Transverse colon (tissue), 4 donors: ENCODE measurements around the gene UBAP2L. TPM values are rescaled to one million over a fixed set of nuclear protein-coding genes. Genes with fewer than 3 reads are reported as not detected.

Experiments
- DNase-seq: peaks from one replicate; pipeline ENCODE4 v3.0.0-alpha.2; 2019
- H3K27ac ChIP-seq, 4 donors: fragments of 200-600 bp; sonication (generic); 2 replicates each; pipeline ENCODE4 v1.5.1; 2016 to 2018; ENCODE audit warnings: inconsistent platforms in 4 of 4
- H3K27me3 ChIP-seq: fragments of 200-600 bp; sonication (generic); 2 replicates; pipeline ENCODE4 v1.5.1; 2017; ENCODE audit warnings: inconsistent platforms
- H3K36me3 ChIP-seq, 4 donors: fragments of 200-600 bp; sonication (generic); 2 replicates each; pipeline ENCODE4 v1.5.1; 2017 to 2019; ENCODE audit warnings: inconsistent platforms in 4 of 4
- H3K4me1 ChIP-seq, 4 donors: fragments of 200-600 bp; sonication (generic); 2 replicates each; pipeline ENCODE4 v1.5.1; 2017 to 2020; ENCODE audit warnings: inconsistent platforms in 4 of 4
- H3K4me3 ChIP-seq, 4 donors: fragments of 200-600 bp; sonication (generic); 1 replicate in 1 of 4; 2 replicates in 3 of 4; pipeline versions ENCODE4 v1.5.1 to v1.6.1; 2017 to 2019; ENCODE audit warnings: inconsistent platforms in 4 of 4
- H3K9me3 ChIP-seq, 2 donors: fragments of 200-600 bp; sonication (generic); 2 replicates each; pipeline ENCODE4 v1.5.1; 2017 to 2019; ENCODE audit warnings: inconsistent platforms in 2 of 2
- EP300 ChIP-seq: sonication (generic); formaldehyde crosslinking; IDR thresholded peaks from one replicate; pipeline ENCODE4 v1.6.1; 2017; ENCODE audit warnings: antibody characterized with exemption, low read depth
- POLR2A ChIP-seq: fragments of 450-650 bp; IDR thresholded peaks from one replicate; pipeline ENCODE4 v1.6.1; 2016; ENCODE audit warnings: antibody characterized with exemption, mild to moderate bottlenecking, moderate library complexity
- POLR2AphosphoS5 ChIP-seq, 3 donors: sonication (generic); formaldehyde crosslinking; IDR thresholded peaks; one replicate each; pipeline ENCODE4 v1.6.1; 2016; ENCODE audit warnings: antibody characterized with exemption in 3 of 3
- WGBS, 2 donors: methylation state at CpG; one replicate each; pipeline ENCODE4 v1.1.5; 2018; ENCODE audit warnings: low coverage in 1 of 2; 5-methylcytosine and 5-hydroxymethylcytosine counted together
- in situ Hi-C, 4 donors: fragments of 200-750 bp; cut with MboI; loops; one replicate each; pipeline versions ENCODE4 v1.15.0 to v1.15.1; 2017; ENCODE audit warnings: low sequenced_read_pairs in 3 of 4, low pct_ligation_motif_present in 1 of 4, low pct_unique_long_range_greater_than_20kb in 1 of 4
- intact Hi-C: fragments of 100-400 bp; cut with DNase I; formaldehyde crosslinking; loops from one replicate; pipeline ENCODE4 v1.15.1; 2023; ENCODE audit warnings: low total_unique reads
- total RNA-seq, 4 donors: library from RNA; depleted of rRNA; stranded (reverse); fragments of >200 nt; gene quantifications; one replicate each; pipeline ENCODE4 v1.1.0, GENCODE V29; 2016
- TF ChIP-seq, protein P1 (sequence below), 5 experiments: fragments of 200-600 bp in 3 of 5; fragments of 450-650 bp in 2 of 5; sonication (generic) in 3 of 5; IDR thresholded peaks; 1 replicate in 2 of 5; 2 replicates in 3 of 5; pipeline ENCODE4 v1.5.1; 2016 to 2017; ENCODE audit warnings: antibody characterized with exemption in 5 of 5, inconsistent platforms in 3 of 5, mild to moderate bottlenecking in 2 of 5, moderate library complexity in 1 of 5

The UBAP2L gene
- total RNA-seq, 4 donors from 2014 or later: 42.4 to 62.0 (median 50.6) TPM

DNA sequence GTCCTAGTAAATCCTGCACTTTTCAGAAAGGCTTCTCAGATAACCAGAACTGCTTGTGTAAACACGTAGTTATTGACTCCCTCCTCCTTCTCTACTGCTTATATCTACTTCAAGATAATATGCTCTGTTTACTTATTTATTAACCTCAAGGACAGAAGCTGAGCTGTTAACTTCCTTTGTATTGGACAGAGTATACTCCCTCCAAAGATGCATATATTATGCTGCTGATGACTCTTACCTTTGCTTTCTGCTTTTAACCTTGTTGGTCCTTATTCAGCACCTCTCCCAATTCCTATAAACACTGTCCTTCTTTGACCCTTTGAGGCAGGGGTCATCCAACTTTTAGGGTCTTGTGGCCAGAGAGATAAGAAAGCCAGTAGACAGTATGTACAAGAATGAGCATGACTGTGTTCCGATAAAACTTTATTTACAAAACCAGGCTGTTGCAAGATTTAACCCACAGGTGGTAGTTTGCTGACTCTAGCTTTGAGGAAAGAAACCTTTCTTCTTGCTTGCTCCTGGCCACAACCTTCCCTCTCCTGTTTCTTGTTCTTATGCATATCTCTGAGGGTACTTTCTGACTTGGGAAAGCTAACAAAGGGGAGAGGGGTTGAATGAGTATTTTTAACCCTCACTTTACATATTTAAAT, 33.8 kb upstream of the UBAP2L start:
- peaks cover 5% of the 10 kb centered on the region for H3K27me3 ChIP-seq
- H3K4me3 ChIP-seq: no peak overlapping the region
- no peaks in the 10 kb centered on the region for H3K9me3 ChIP-seq
- DNase-seq: no peak
- intact Hi-C loops: no loop called here
- no peaks in the 10 kb centered on the region for H3K36me3 ChIP-seq
- TF ChIP-seq, protein P1, sequence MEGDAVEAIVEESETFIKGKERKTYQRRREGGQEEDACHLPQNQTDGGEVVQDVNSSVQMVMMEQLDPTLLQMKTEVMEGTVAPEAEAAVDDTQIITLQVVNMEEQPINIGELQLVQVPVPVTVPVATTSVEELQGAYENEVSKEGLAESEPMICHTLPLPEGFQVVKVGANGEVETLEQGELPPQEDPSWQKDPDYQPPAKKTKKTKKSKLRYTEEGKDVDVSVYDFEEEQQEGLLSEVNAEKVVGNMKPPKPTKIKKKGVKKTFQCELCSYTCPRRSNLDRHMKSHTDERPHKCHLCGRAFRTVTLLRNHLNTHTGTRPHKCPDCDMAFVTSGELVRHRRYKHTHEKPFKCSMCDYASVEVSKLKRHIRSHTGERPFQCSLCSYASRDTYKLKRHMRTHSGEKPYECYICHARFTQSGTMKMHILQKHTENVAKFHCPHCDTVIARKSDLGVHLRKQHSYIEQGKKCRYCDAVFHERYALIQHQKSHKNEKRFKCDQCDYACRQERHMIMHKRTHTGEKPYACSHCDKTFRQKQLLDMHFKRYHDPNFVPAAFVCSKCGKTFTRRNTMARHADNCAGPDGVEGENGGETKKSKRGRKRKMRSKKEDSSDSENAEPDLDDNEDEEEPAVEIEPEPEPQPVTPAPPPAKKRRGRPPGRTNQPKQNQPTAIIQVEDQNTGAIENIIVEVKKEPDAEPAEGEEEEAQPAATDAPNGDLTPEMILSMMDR (IDR thresholded peaks at IDR 0.05): no peak
- TF ChIP-seq POLR2AphosphoS5 (IDR thresholded peaks at IDR 0.05): no peak
- no peak overlapping the region for H3K27ac ChIP-seq
- peaks cover 1 to 9% (median 4%) of the 10 kb centered on the region in 4 donors for H3K4me1 ChIP-seq
- 35 to 36% methylated on average over 2 of the region's 2 CpGs for WGBS, 2 donors
- in situ Hi-C loops: no loop called here

DNA sequence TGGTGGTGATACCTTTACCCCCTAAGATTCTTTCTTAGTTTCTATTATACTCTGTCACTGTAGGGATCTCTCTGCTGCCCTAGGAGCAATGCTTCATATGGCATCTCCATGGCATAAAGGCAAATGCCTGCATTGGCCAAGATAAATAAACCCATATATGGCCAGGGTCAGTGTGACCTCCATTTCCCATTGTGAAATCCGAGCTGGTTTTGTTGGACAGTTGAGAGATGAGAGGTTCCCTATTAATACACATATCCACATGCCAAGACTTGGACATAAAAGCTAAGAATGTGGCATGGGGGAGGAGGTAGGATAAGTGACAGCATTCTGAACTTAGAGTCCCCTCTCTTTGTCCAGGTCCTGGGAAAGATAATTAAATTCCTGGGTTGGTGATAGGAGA, 30.2 kb upstream of the UBAP2L start:
- Histone ChIP-seq H3K36me3 (no peaks in the 10 kb centered on the region), H3K4me1 (no peaks in the 10 kb centered on the region), H3K27ac (no peak overlapping the region), H3K27me3 (peaks cover 18% of the 10 kb centered on the region), H3K9me3 (no peaks in the 10 kb centered on the region), H3K4me3 (no peak overlapping the region)
- in situ Hi-C loops (loop anchor here in 2 of 4 donors (10.0 kb wide), 2 partner anchors 74 to 84 kb away; partner anchors contain the start of gene HAX1 (in 1 of the 2)), intact Hi-C loops (loop anchor here (10.0 kb wide), 1 partner anchor 1994 kb away; no protein-coding TSS in a partner anchor)
- TF ChIP-seq EP300 (no peak), POLR2AphosphoS5 (IDR thresholded peaks at IDR 0.05) (no peak), POLR2A (no peak)
- TF ChIP-seq, protein P1 (IDR thresholded peaks at IDR 0.05): no peak
- DNase-seq: no peak
- 29% methylated on average over 1 of the region's 1 CpG; no CpG with 5 or more reads in 1 of the 2 donors for WGBS, 2 donors

GRCh38 chr1:154191990-154192461, 28.7 kb upstream of the UBAP2L start, which contains the start of gene TPM3:
Gene TPM3 (minus strand): TSS chr1:154192100. CDS start chr1:154192018, 82 bp downstream.
- DNase-seq: no peak
- in situ Hi-C loops (loop anchor here in 2 of 4 donors (10.0 kb wide), 2 partner anchors 73 to 83 kb away; partner anchors contain the start of gene HAX1 (in 1 of the 2)), intact Hi-C loops (loop anchor here (10.0 kb wide), 1 partner anchor 1993 kb away; no protein-coding TSS in a partner anchor)
- no peak within 1 kb of the TSS for H3K27ac ChIP-seq
- 21 to 50% methylated on average over 1 of the region's 1 CpG for WGBS, 2 donors
- H3K36me3 ChIP-seq: no peaks in the 10 kb centered on the region
- TF ChIP-seq, protein P1 (IDR thresholded peaks at IDR 0.05): no peak
- TF ChIP-seq POLR2A: no peak
- no peaks in the 10 kb centered on the region for H3K4me1 ChIP-seq
- no peaks in the 10 kb centered on the region for H3K9me3 ChIP-seq
- H3K4me3 ChIP-seq: no peak within 1 kb of the TSS
- H3K27me3 ChIP-seq: peaks cover 18% of the 10 kb centered on the region

GRCh38 chr1:154192476-154192875, 28.3 kb upstream of the UBAP2L start:
- WGBS, 2 donors: 54 to 76% methylated on average over 2 to 3 of the region's 3 CpGs

More at GRCh38 chr1:154192476-154192875, 28.3 kb upstream of the UBAP2L start:
- Histone ChIP-seq H3K36me3 (no peaks in the 10 kb centered on the region), H3K4me3 (no peak overlapping the region), H3K27ac (no peak overlapping the region), H3K27me3 (peaks cover 18% of the 10 kb centered on the region), H3K4me1 (no peaks in the 10 kb centered on the region), H3K9me3 (no peaks in the 10 kb centered on the region)
- intact Hi-C loops: loop anchor here (10.0 kb wide), 1 partner anchor 1992 kb away; no protein-coding TSS in a partner anchor
- no peak for DNase-seq
- in situ Hi-C loops: loop anchor here in 2 of 4 donors (10.0 kb wide), 2 partner anchors 72 to 82 kb away; partner anchors contain the start of gene HAX1 (in 1 of the 2)
- TF ChIP-seq POLR2A (no peak), EP300 (no peak), POLR2AphosphoS5 (IDR thresholded peaks at IDR 0.05) (no peak)
- TF ChIP-seq, protein P1 (IDR thresholded peaks at IDR 0.05): no peak
